ENCODE measurements around the gene MYL11.

The MYL11 gene

DNA sequence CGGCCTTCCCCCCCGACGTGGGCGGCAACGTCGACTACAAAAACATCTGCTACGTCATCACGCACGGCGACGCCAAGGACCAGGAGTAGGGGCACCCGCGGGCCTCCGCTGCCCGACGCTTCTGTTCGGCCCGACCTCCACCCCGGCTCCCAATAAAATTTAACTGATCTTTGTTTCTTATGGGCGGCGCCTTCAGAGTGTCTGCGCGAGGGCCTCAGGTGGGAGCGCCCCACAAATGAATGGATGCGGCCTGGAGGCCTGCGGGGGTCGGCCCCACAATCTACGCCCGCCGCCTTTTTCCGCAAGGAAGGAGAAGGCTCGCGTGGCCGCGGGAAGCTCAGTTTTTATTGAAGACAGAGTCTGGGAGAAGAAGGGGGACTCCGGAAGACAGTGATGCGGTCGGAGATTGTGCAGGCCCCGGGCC, 3.2 kb downstream of the MYL11 start (continued):
- TF ChIP-seq ZNF394 (tag by site-specific recombination; IDR thresholded peaks at IDR 0.05; ENCODE audit: borderline replicate concordance) (0 out of 2 replicates have a peak, but pooled peaks have one; percentile 0), ZFP69B (tag by site-specific recombination; IDR thresholded peaks at IDR 0.05) (no peak), ZNF433 (tag by site-specific recombination; IDR thresholded peaks at IDR 0.05; ENCODE audit: low read depth) (no peak), PRDM4 (tag by site-specific recombination; IDR thresholded peaks at IDR 0.05) (peak; percentile 31), ZNF692 (tag by site-specific recombination; IDR thresholded peaks at IDR 0.05) (no peak), KLF16 (tag by site-specific recombination; IDR thresholded peaks at IDR 0.05) (no peak), ZBTB21 (tag by site-specific recombination; IDR thresholded peaks at IDR 0.05) (peak; percentile 65), ZNF391 (tag by site-specific recombination; IDR thresholded peaks at IDR 0.05; ENCODE audit: borderline replicate concordance, low read depth) (peak; percentile 50; the same call in 1 of the 2 replicates), HOXC10 (CRISPR knock-in tag; IDR thresholded peaks at IDR 0.05) (no peak; the same call in 1 of the 2 replicates), ZNF792 (tag by site-specific recombination; IDR thresholded peaks at IDR 0.05) (no peak), ZNF843 (tag by site-specific recombination; IDR thresholded peaks at IDR 0.05) (peak; percentile 10; the same call in 1 of the 2 replicates), ZNF266 (tag by site-specific recombination; IDR thresholded peaks at IDR 0.05; ENCODE audit: low read depth) (no peak), ZNF549 (tag by site-specific recombination; IDR thresholded peaks at IDR 0.05) (no peak), RBAK (tag by site-specific recombination; IDR thresholded peaks at IDR 0.05) (no peak), REPIN1 (tag by site-specific recombination; IDR thresholded peaks at IDR 0.05; ENCODE audit: low read depth) (no peak; the same call in 1 of the 2 replicates), KLF9 (tag by site-specific recombination; IDR thresholded peaks at IDR 0.05; ENCODE audit: low read depth) (no peak), ZBTB48 (tag by site-specific recombination; IDR thresholded peaks at IDR 0.05) (no peak), PRDM1 (tag by site-specific recombination; IDR thresholded peaks at IDR 0.05) (no peak), ZNF2 (tag by site-specific recombination; IDR thresholded peaks at IDR 0.05) (peak; percentile 30), ZNF654 (tag by site-specific recombination; IDR thresholded peaks at IDR 0.05; ENCODE audit: low read depth) (no peak), ZNF292 (tag by site-specific recombination; IDR thresholded peaks at IDR 0.05; ENCODE audit: borderline replicate concordance, low read depth) (no peak), ZNF112 (tag by site-specific recombination; IDR thresholded peaks at IDR 0.05) (no peak), ZNF398 (tag by site-specific recombination; IDR thresholded peaks at IDR 0.05) (no peak), ZNF76 (tag by site-specific recombination; IDR thresholded peaks at IDR 0.05; ENCODE audit: borderline replicate concordance, low read depth) (no peak), ZNF514 (tag by site-specific recombination; IDR thresholded peaks at IDR 0.05) (no peak)
- TF ChIP-seq, protein P1, sequence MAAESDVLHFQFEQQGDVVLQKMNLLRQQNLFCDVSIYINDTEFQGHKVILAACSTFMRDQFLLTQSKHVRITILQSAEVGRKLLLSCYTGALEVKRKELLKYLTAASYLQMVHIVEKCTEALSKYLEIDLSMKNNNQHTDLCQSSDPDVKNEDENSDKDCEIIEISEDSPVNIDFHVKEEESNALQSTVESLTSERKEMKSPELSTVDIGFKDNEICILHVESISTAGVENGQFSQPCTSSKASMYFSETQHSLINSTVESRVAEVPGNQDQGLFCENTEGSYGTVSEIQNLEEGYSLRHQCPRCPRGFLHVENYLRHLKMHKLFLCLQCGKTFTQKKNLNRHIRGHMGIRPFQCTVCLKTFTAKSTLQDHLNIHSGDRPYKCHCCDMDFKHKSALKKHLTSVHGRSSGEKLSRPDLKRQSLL (tag by site-specific recombination; IDR thresholded peaks at IDR 0.05) = no peak
- TF ChIP-seq, protein P2, sequence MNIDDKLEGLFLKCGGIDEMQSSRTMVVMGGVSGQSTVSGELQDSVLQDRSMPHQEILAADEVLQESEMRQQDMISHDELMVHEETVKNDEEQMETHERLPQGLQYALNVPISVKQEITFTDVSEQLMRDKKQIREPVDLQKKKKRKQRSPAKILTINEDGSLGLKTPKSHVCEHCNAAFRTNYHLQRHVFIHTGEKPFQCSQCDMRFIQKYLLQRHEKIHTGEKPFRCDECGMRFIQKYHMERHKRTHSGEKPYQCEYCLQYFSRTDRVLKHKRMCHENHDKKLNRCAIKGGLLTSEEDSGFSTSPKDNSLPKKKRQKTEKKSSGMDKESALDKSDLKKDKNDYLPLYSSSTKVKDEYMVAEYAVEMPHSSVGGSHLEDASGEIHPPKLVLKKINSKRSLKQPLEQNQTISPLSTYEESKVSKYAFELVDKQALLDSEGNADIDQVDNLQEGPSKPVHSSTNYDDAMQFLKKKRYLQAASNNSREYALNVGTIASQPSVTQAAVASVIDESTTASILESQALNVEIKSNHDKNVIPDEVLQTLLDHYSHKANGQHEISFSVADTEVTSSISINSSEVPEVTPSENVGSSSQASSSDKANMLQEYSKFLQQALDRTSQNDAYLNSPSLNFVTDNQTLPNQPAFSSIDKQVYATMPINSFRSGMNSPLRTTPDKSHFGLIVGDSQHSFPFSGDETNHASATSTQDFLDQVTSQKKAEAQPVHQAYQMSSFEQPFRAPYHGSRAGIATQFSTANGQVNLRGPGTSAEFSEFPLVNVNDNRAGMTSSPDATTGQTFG (tag by site-specific recombination; IDR thresholded peaks at IDR 0.05; ENCODE audit: borderline replicate concordance) = no peak
- TF ChIP-seq, protein P3, sequence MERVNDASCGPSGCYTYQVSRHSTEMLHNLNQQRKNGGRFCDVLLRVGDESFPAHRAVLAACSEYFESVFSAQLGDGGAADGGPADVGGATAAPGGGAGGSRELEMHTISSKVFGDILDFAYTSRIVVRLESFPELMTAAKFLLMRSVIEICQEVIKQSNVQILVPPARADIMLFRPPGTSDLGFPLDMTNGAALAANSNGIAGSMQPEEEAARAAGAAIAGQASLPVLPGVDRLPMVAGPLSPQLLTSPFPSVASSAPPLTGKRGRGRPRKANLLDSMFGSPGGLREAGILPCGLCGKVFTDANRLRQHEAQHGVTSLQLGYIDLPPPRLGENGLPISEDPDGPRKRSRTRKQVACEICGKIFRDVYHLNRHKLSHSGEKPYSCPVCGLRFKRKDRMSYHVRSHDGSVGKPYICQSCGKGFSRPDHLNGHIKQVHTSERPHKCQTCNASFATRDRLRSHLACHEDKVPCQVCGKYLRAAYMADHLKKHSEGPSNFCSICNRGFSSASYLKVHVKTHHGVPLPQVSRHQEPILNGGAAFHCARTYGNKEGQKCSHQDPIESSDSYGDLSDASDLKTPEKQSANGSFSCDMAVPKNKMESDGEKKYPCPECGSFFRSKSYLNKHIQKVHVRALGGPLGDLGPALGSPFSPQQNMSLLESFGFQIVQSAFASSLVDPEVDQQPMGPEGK (tag by site-specific recombination; IDR thresholded peaks at IDR 0.05) = 0 out of 2 replicates have a peak, but pooled peaks have one; percentile 38

All from HEK293 (cell line).